ENCODE measurements around the gene PIEZO1.

DNA sequence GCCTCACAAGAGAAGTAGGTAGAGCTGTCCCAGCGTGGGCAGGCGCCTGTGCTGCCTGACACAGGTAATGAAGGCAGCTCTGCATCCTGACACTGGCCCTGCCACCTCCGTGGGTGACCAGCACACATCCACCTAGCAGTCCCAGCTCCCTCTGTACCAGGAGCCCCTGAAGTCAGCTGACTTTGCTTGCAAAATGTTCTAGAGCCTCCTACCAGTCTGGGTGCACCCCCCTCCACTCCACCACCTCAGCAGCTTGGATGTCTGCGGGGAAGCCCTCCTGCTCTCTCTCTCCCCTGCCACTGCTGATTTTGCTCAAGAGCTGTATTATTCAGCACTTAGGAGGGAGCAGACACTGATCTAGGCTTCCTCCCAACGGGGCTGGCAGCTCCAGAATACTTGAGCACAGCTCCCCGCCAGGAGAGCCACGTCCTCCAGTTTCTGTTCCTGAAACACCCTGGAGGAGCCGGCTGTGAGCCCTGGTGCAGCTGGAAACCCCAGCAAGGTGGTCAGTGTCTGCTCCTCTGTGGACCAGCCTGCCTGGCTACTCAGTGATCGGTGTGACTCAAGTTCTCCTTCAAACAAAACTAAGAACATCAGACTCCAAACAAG is 79.8 kb downstream of the PIEZO1 start:
- TF ChIP-seq CTCF (IDR thresholded peaks at IDR 0.05 in 8 of 11, conservative IDR thresholded peaks at IDR 0.05 in 3 of 11) (no peak), POLR2A (IDR thresholded peaks at IDR 0.05) (peak in 1 of 3 donors; percentile 33)
